Measurements from ENCODE around the gene MAST3. TPM values are rescaled to one million over a fixed set of nuclear protein-coding genes. Genes with fewer than 3 reads are reported as not detected.
"Not testable (repeated sequence)": the region's sequence is repeated elsewhere in the genome, so short reads cannot be mapped to it uniquely, and the experiment has no call there.

The MAST3 gene
- total RNA-seq, 1 donor from 2014 or later, result 4.6 TPM

DNA sequence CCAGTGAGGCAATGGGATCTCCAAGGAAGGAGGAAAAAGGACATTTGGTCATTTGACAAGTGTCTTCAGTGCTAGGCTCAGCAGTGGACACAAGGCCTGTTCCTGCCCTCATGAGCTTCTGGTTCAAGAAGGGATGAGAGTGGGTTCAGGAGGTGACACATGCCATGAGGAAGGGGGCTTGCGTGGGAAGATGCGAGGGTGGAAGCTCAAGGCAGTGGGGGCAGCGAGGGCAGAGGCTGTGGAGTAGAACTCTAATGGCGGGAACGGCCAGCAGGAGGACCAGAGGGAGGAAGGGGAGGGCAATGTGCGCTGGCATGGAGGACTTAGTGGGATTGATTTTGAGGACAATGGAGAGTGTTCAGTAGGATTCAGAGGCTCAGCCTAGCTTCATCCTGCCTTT, 58.7 kb downstream of the MAST3 start:
- no peak overlapping the region for H3K4me3 ChIP-seq (ENCODE audit: low read depth, low read length)
- H3K36me3 ChIP-seq (ENCODE audit: control insufficient read depth, insufficient read depth, low read length), result no peaks in the 10 kb centered on the region
- TF ChIP-seq CTCF (IDR thresholded peaks at IDR 0.05; ENCODE audit: insufficient read depth, low read length, poor library complexity, severe bottlenecking), result no peak
- no peaks in the 10 kb centered on the region for H3K27me3 ChIP-seq (ENCODE audit: control insufficient read depth, insufficient read depth, low read length)
- no peak for DNase-seq (ENCODE audit: low read depth)

- no peak for DNase-seq (ENCODE audit: low read depth)
- Histone ChIP-seq H3K27me3 (ENCODE audit: control insufficient read depth, insufficient read depth, low read length) (no peaks in the 10 kb centered on the region), H3K4me3 (ENCODE audit: low read depth, low read length) (no peak overlapping the region), H3K36me3 (ENCODE audit: control insufficient read depth, insufficient read depth, low read length) (no peaks in the 10 kb centered on the region)
- TF ChIP-seq CTCF (IDR thresholded peaks at IDR 0.05; ENCODE audit: insufficient read depth, low read length, poor library complexity, severe bottlenecking), result no peak
Observed at GRCh38 chr19:18156841-18157464, 59.4 kb downstream of the MAST3 start.

DNA sequence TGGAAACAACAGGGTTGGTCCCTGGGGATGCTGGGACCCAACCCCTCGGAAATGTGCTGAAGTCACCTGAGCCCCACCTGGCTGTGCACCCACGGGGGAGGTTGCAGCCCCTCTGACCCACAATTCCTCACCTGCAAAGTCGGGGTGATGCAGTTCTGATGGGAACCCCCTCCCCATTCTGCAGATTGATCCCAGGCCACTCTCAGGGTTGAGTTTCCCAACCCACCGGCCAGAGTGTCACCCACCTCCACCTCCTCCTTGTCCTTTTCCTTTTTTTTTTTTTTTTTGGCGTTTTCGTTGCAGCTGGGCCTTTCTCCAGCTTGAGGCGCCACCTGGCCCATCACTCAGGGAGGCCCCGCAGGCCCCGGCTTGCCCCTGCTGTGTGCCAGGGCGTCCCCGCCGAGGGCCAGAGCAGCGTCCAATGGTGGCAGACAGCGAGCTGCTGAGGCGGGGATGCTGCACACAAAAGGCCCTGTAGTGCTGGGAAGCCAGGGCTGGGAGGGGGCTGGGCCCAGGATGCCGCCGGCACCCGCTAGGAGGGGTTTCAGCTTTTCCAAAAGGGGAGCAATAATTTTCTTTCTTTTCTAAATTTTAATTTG, 60.0 kb downstream of the MAST3 start:
- H3K36me3 ChIP-seq (ENCODE audit: control insufficient read depth, insufficient read depth, low read length), result no peaks in the 10 kb centered on the region
- TF ChIP-seq CTCF (IDR thresholded peaks at IDR 0.05; ENCODE audit: insufficient read depth, low read length, poor library complexity, severe bottlenecking), result no peak
- no peak for DNase-seq (ENCODE audit: low read depth)

GRCh38 chr19:18158467-18158866, 60.9 kb downstream of the MAST3 start:
- Histone ChIP-seq H3K4me3 (ENCODE audit: low read depth, low read length) (no peak overlapping the region), H3K27me3 (ENCODE audit: control insufficient read depth, insufficient read depth, low read length) (no peaks in the 10 kb centered on the region), H3K36me3 (ENCODE audit: control insufficient read depth, insufficient read depth, low read length) (no peaks in the 10 kb centered on the region)
- DNase-seq (ENCODE audit: low read depth), result no peak
- no peak for TF ChIP-seq CTCF (IDR thresholded peaks at IDR 0.05; ENCODE audit: insufficient read depth, low read length, poor library complexity, severe bottlenecking)

More for the DNA sequence above, 60.0 kb downstream of the MAST3 start:
- no peaks in the 10 kb centered on the region for H3K27me3 ChIP-seq (ENCODE audit: control insufficient read depth, insufficient read depth, low read length)
- no peak overlapping the region for H3K4me3 ChIP-seq (ENCODE audit: low read depth, low read length)

DNA sequence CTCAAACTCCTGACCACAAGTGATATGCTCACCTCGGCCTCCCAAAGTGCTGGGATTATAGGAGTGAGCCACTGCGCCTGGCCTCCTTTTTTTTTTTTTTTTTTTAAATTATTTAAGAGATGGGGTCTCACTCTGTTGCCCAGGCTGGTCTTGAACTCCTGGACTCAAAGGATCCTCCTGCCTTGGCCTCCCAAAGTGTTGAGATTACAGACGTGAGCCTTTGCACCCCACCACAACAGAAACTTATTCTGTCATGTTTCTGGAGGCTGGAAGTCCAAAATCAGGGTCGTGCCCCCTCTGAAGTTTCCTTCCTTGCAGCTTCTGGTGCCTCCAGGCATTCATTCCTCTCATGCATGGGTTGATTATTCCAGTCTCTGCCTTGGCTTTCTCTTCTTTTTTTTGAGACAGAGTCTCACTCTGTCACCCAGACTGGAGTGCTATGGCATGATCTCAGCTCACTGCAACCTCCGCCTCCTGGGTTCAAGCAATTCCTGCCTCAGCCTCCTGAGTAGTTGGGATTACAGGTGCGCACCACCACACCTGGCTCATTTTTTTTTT, 61.6 kb downstream of the MAST3 start:
- H3K4me3 ChIP-seq (ENCODE audit: low read depth, low read length); H3K27me3 ChIP-seq (ENCODE audit: control insufficient read depth, insufficient read depth, low read length); DNase-seq (ENCODE audit: low read depth); H3K36me3 ChIP-seq (ENCODE audit: control insufficient read depth, insufficient read depth, low read length): not testable (repeated sequence)

DNA sequence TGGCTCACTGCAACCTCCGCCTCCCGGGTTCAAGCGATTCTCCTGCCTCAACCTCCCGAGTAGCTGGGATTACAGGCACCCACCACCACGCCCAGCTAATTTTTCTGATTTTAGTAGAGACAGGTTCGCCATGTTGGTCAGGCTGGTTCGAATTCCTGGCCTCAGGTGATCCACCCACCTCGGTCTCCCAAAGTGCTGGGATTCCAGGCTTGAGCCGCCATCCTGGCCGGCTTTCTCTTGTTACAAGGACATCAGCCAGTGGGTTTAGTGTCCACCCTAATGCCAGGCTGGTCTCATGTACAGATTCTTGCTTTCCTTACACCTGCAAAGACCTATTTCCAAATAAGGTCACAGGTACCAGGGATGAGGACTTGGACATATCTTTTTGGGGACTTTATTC, 62.2 kb downstream of the MAST3 start:
- Histone ChIP-seq H3K36me3 (ENCODE audit: control insufficient read depth, insufficient read depth, low read length) (no peaks in the 10 kb centered on the region), H3K4me3 (ENCODE audit: low read depth, low read length) (no peak overlapping the region), H3K27me3 (ENCODE audit: control insufficient read depth, insufficient read depth, low read length) (no peaks in the 10 kb centered on the region)
- TF ChIP-seq CTCF (IDR thresholded peaks at IDR 0.05; ENCODE audit: insufficient read depth, low read length, poor library complexity, severe bottlenecking), result no peak
- DNase-seq (ENCODE audit: low read depth), result no peak
